ENCODE results near the gene HDAC11.
A peak's percentile ranks its signal among the peaks of the same experiment; 100 is the strongest.

HDAC11 gene

DNA sequence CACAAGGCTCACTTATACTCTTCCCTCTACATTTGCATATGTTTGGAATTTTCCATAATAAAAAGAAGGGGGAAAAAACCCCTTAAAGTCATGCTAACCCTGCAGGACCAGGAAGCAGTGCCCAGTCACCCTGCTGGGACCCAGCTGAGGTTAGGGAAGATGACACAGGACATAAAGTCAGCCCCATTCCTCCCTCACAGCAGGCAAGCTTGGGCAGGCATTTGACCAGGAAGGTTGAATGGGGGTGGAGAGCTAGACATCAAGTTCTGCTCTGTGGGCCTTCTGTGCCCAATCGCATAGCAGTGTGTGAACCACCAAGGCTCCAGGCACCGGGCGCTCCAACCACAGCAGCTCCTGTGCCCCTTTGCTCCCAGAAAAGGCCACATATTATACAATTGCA is 7.1 kb upstream of the HDAC11 start:
- no peak overlapping the region for H3K9ac ChIP-seq (ENCODE audit: low read length)
- no peak overlapping the region for H3K4me3 ChIP-seq (ENCODE audit: low read length)
- H3K4me1 ChIP-seq (ENCODE audit: control insufficient read depth, low read depth, low read length), result peaks cover 12% of the 10 kb centered on the region
- peaks cover 13% of the 10 kb centered on the region for H3K27me3 ChIP-seq (ENCODE audit: control insufficient read depth, insufficient read depth, low read length)
- H3K9me3 ChIP-seq (ENCODE audit: control insufficient read depth, low read depth, low read length), result no peaks in the 10 kb centered on the region
- H3K36me3 ChIP-seq (ENCODE audit: control insufficient read depth, low read depth, low read length), result no peaks in the 10 kb centered on the region
- no peak overlapping the region for H3K27ac ChIP-seq (ENCODE audit: low read length)

DNA sequence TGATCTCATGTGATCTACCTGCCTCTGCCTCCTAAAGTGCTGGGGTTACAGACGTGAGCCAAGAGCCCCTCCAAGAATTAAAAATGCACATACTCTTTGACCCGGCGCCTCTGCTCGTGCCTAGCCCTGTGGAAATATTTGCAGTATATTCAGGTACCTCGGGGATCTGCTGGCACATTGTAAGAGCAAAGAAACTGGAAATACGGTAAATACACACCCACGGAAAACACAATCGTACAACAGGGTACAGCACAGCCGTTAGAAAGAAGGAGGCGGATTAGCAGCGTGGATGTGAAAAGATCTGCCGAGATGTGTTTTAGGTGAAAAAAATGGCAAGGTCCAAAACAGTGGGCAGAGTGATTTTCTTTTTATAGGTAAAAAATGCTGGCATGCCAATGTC is 6.1 kb upstream of the HDAC11 start:
- Histone ChIP-seq H3K9me3 (ENCODE audit: control insufficient read depth, low read depth, low read length) (no peaks in the 10 kb centered on the region), H3K9ac (ENCODE audit: low read length) (no peak overlapping the region), H3K4me1 (ENCODE audit: control insufficient read depth, low read depth, low read length) (peaks cover 12% of the 10 kb centered on the region), H3K27ac (ENCODE audit: low read length) (no peak overlapping the region), H3K27me3 (ENCODE audit: control insufficient read depth, insufficient read depth, low read length) (peaks cover 13% of the 10 kb centered on the region), H3K36me3 (ENCODE audit: control insufficient read depth, low read depth, low read length) (no peaks in the 10 kb centered on the region), H3K4me3 (ENCODE audit: low read length) (no peak overlapping the region)

DNA sequence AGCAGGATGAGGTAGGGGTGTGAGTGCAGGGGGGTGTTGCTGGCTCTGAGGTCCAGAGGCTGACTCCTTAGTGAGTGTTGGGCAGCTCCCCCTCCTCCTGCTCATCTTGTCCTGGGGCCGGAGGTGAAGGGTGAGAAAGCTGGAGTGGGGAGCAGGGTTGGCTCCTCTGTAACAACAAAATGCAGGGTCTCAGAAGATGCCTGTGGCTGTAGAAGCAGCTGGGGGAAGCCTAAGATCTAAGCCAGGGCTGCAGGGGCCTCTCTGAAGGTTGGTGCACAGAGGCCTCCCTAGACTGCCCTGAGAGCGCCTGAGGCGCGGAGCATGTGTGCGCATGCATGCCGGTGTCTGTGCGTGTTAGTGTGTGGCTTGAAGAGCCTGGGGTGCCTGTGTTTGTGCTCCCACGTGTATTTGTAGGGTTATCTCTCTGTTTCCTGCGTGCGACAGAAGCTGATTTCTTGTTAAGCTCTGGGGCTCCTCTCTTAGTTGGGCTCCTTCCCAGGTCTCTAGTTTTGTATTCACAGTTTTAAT is 5.3 kb upstream of the HDAC11 start:
- peaks cover 13% of the 10 kb centered on the region for H3K27me3 ChIP-seq (ENCODE audit: control insufficient read depth, insufficient read depth, low read length)
- H3K9ac ChIP-seq (ENCODE audit: low read length), result no peak overlapping the region
- no peaks in the 10 kb centered on the region for H3K36me3 ChIP-seq (ENCODE audit: control insufficient read depth, low read depth, low read length)
- H3K27ac ChIP-seq (ENCODE audit: low read length), result no peak overlapping the region
- no peaks in the 10 kb centered on the region for H3K9me3 ChIP-seq (ENCODE audit: control insufficient read depth, low read depth, low read length)
- H3K4me1 ChIP-seq (ENCODE audit: control insufficient read depth, low read depth, low read length), result peaks cover 12% of the 10 kb centered on the region
- no peak overlapping the region for H3K4me3 ChIP-seq (ENCODE audit: low read length)

- H3K4me1 ChIP-seq (ENCODE audit: control insufficient read depth, low read depth, low read length), result peaks cover 16% of the 10 kb centered on the region
- no peak overlapping the region for H3K9ac ChIP-seq (ENCODE audit: low read length)
- H3K36me3 ChIP-seq (ENCODE audit: control insufficient read depth, low read depth, low read length), result no peaks in the 10 kb centered on the region
- H3K27ac ChIP-seq (ENCODE audit: low read length), result no peak overlapping the region
- H3K4me3 ChIP-seq (ENCODE audit: low read length), result no peak overlapping the region
- H3K9me3 ChIP-seq (ENCODE audit: control insufficient read depth, low read depth, low read length), result no peaks in the 10 kb centered on the region
- peaks cover 11% of the 10 kb centered on the region for H3K27me3 ChIP-seq (ENCODE audit: control insufficient read depth, insufficient read depth, low read length)
Measured at GRCh38 chr3:13475871-13476590, 4.1 kb upstream of the HDAC11 start.

DNA sequence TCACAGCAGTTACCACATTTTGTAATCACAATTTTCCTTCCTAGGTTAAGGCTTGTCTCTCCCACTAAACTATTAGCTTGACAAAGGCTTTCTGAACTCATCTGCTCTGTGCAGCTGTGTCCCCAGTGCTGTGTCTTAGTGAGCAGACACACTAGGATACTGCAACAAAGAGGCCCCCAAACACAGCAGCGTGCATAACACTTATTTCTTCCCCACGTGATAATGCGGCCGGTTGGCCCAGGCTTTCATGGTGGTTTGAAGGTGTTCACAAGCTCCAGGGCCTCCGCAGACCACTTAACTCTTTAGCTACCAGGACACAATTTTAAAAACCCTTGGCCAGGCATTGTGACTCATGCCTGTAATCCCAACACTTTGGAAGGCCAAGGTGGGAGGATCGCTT is 2.2 kb upstream of the HDAC11 start:
- Histone ChIP-seq H3K36me3 (ENCODE audit: control insufficient read depth, low read depth, low read length) (no peaks in the 10 kb centered on the region), H3K27me3 (ENCODE audit: control insufficient read depth, insufficient read depth, low read length) (peaks cover 9% of the 10 kb centered on the region), H3K9me3 (ENCODE audit: control insufficient read depth, low read depth, low read length) (no peaks in the 10 kb centered on the region), H3K9ac (ENCODE audit: low read length) (no peak overlapping the region), H3K4me3 (ENCODE audit: low read length) (no peak overlapping the region), H3K4me1 (ENCODE audit: control insufficient read depth, low read depth, low read length) (peaks cover 17% of the 10 kb centered on the region), H3K27ac (ENCODE audit: low read length) (no peak overlapping the region)

GRCh38 chr3:13479332-13479581 is 849 bp upstream of the HDAC11 start:
- Histone ChIP-seq H3K27ac (ENCODE audit: low read length) (peak overlapping the region; percentile 30), H3K9ac (ENCODE audit: low read length) (peak overlapping the region; percentile 68), H3K4me3 (ENCODE audit: low read length) (peak overlapping the region; percentile 79), H3K36me3 (ENCODE audit: control insufficient read depth, low read depth, low read length) (no peaks in the 10 kb centered on the region), H3K4me1 (ENCODE audit: control insufficient read depth, low read depth, low read length) (peaks cover 9% of the 10 kb centered on the region), H3K9me3 (ENCODE audit: control insufficient read depth, low read depth, low read length) (no peaks in the 10 kb centered on the region), H3K27me3 (ENCODE audit: control insufficient read depth, insufficient read depth, low read length) (peaks cover 9% of the 10 kb centered on the region)

DNA sequence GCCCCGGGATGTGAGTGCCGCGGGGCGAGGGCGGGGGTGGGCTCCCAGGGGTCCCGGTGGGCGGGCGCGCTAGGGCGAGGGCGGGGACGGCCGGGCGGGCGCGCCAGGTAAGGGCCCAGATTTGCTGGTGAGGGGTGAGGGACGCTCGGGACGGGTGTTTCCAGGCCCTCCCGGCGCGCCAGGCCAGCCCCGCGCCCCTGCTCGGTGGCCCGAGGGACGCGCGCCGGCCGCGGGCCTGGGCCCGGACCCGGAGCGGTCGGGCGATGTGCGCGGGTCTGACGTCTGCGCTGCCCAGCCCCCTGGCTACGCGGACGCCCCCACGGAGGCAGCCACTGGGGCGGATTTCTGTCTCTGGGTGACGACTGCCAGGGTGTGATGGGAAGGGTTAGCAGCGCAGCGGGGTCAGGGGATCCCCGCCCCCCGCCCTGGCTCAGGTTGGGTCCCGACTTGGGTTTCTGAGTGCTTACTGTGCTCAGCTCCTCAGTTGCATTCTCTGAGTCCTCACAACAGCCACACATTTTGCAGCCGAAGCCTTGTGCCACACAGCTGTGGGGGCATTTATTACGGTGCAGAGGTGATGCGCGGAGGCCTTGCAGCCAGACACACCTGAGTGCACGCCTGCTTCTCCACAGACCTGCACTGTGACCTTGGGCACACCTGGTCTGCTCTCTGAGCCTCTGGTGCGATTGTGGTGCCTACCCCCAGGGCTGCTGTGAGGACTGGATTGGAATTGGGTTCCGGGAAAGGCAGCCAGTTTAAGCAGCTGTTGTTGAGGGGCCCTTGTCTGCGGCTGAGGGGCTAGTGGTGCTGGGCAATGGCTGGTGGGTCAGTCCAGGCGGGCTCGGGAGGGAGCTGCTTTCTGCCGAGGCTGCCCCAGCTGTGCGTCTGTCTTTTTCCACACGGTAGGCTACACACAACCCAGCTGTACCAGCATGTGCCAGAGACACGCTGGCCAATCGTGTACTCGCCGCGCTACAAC is 523 bp downstream of the HDAC11 start:
- H3K4me1 ChIP-seq (ENCODE audit: control insufficient read depth, low read depth, low read length), result peaks cover 8% of the 10 kb centered on the region
- peaks cover 9% of the 10 kb centered on the region for H3K27me3 ChIP-seq (ENCODE audit: control insufficient read depth, insufficient read depth, low read length)
- no peak overlapping the region for H3K9ac ChIP-seq (ENCODE audit: low read length)
- H3K36me3 ChIP-seq (ENCODE audit: control insufficient read depth, low read depth, low read length), result no peaks in the 10 kb centered on the region
- no peak overlapping the region for H3K27ac ChIP-seq (ENCODE audit: low read length)
- H3K4me3 ChIP-seq (ENCODE audit: low read length), result peak overlapping the region; percentile 51
- H3K9me3 ChIP-seq (ENCODE audit: control insufficient read depth, low read depth, low read length), result no peaks in the 10 kb centered on the region

DNA sequence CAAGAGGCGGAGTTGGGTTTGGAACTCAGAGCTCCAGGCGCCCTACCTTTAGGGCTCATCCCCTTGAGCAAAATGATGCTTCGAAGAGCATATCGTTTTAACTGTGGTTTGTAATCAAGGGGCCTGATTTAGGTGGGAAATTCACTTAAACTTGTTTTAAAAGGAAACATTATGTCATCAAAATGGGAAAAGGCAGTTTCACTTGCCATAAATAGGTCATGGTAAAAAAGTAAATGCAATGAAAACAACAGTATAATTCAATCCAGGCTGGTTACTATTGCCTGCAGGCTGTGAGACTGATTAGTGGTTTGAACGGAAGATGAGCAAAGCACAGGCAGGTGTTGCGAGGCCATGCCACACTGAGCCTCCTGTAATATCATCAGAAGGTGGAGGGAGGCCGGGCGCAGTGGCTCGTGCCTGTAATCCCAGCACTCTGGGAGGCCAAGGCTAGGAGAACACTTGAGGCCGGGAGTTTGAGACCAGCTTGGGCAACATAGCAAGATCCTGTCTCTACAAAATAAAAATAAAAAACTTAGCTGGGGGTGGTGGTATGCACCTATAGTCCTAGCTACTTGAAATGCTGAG is 2.1 kb downstream of the HDAC11 start:
- peaks cover 9% of the 10 kb centered on the region for H3K27me3 ChIP-seq (ENCODE audit: control insufficient read depth, insufficient read depth, low read length)
- no peak overlapping the region for H3K4me3 ChIP-seq (ENCODE audit: low read length)
- no peaks in the 10 kb centered on the region for H3K36me3 ChIP-seq (ENCODE audit: control insufficient read depth, low read depth, low read length)
- H3K27ac ChIP-seq (ENCODE audit: low read length), result no peak overlapping the region
- peaks cover 8% of the 10 kb centered on the region for H3K4me1 ChIP-seq (ENCODE audit: control insufficient read depth, low read depth, low read length)
- H3K9me3 ChIP-seq (ENCODE audit: control insufficient read depth, low read depth, low read length), result no peaks in the 10 kb centered on the region
- no peak overlapping the region for H3K9ac ChIP-seq (ENCODE audit: low read length)

- H3K36me3 ChIP-seq (ENCODE audit: control insufficient read depth, low read depth, low read length), result no peaks in the 10 kb centered on the region
- no peaks in the 10 kb centered on the region for H3K9me3 ChIP-seq (ENCODE audit: control insufficient read depth, low read depth, low read length)
- H3K4me3 ChIP-seq (ENCODE audit: low read length), result no peak overlapping the region
- no peak overlapping the region for H3K27ac ChIP-seq (ENCODE audit: low read length)
- H3K9ac ChIP-seq (ENCODE audit: low read length), result no peak overlapping the region
- H3K4me1 ChIP-seq (ENCODE audit: control insufficient read depth, low read depth, low read length), result peaks cover 4% of the 10 kb centered on the region
- peaks cover 9% of the 10 kb centered on the region for H3K27me3 ChIP-seq (ENCODE audit: control insufficient read depth, insufficient read depth, low read length)
Measured at GRCh38 chr3:13483286-13483685, 3.2 kb downstream of the HDAC11 start.

DNA sequence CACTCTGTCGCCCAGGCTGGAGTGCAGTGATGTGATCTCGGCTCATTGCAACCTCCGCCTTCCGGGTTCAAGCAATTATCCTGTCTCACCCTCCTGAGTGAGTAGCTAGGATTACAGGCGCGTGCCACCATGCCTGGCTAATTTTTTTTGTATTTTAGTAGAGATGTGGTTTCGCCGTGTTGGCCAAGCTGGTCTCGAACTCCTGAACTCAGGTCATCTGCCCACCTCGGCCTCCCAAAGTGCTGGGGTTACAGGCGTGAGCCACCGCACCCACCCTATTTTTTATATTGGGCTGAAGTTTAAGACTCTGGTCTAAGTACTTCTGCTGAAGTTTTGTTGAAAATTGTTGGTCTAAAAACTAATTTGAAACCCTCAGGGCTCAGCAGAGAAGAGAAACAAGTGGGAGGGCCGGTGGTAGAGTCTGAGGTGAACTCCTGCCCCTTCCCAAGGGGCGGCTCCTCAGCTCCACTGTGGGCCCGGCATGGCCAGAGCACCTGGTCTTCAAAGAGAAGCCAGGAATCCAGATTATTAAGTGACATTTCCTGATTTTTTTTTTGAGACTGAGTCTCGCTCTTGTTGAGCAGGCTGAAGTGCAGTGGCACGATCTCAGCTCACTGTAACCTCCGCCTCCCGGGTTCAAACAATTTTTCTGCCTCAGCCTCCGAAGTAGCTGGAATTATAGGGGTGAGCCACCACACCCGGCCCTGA is 4.0 kb downstream of the HDAC11 start:
- H3K4me1 ChIP-seq (ENCODE audit: control insufficient read depth, low read depth, low read length), result peaks cover 4% of the 10 kb centered on the region
- no peak overlapping the region for H3K4me3 ChIP-seq (ENCODE audit: low read length)
- H3K27me3 ChIP-seq (ENCODE audit: control insufficient read depth, insufficient read depth, low read length), result peaks cover 9% of the 10 kb centered on the region
- no peak overlapping the region for H3K9ac ChIP-seq (ENCODE audit: low read length)
- no peaks in the 10 kb centered on the region for H3K9me3 ChIP-seq (ENCODE audit: control insufficient read depth, low read depth, low read length)
- H3K27ac ChIP-seq (ENCODE audit: low read length), result no peak overlapping the region
- no peaks in the 10 kb centered on the region for H3K36me3 ChIP-seq (ENCODE audit: control insufficient read depth, low read depth, low read length)

All from iPS-18a (cell line).